HCT116 (cell line): ENCODE results near the gene ZSWIM4.

Source experiments
- ELF1 ChIP-seq: IDR thresholded peaks from 2 replicates; pipeline ENCODE4 v1.6.1; 2012; ENCODE audit warnings: low read depth, borderline replicate concordance
- EZH2 ChIP-seq: fragments of 200-600 bp; sonication (generic); IDR thresholded peaks from 2 replicates; pipeline ENCODE4 v1.6.1; 2017; ENCODE audit warnings: antibody characterized with exemption, mixed run types
- POLR2A ChIP-seq: IDR thresholded peaks from 2 replicates; pipeline ENCODE4 v1.7.0; 2011; ENCODE audit warnings: borderline replicate concordance; ENCODE audit not compliant: insufficient read depth, insufficient read length; ENCODE audit errors: extremely low read depth
- POLR2AphosphoS5 ChIP-seq: IDR thresholded peaks from 2 replicates; pipeline ENCODE4 v1.6.1; 2011; ENCODE audit warnings: mild to moderate bottlenecking, low read depth, low read length, moderate library complexity
- SIN3A ChIP-seq: IDR thresholded peaks from 2 replicates; pipeline ENCODE4 v1.6.1; 2012; ENCODE audit warnings: low read depth
- YY1 ChIP-seq: IDR thresholded peaks from 2 replicates; pipeline ENCODE4 v1.6.1; 2011; ENCODE audit warnings: low read length, low read depth, moderate library complexity, mild to moderate bottlenecking; ENCODE audit not compliant: insufficient replicate concordance; ENCODE audit errors: extremely low read depth
- ZFX ChIP-seq: fragments of 450-650 bp; IDR thresholded peaks from 2 replicates; pipeline ENCODE4 v1.6.1; 2017
- ZNF274 ChIP-seq: fragments of 200-500 bp; sonication (Bioruptor generic); IDR thresholded peaks from 2 replicates; pipeline ENCODE4 v1.6.1; 2014; ENCODE audit warnings: mild to moderate bottlenecking, low read depth, low read length, inconsistent platforms
- TF ChIP-seq, protein P1 (sequence below), 3 experiments: fragments of 200-600 bp in 1 of 3; sonication (generic) in 1 of 3; IDR thresholded peaks in 2 of 3; conservative IDR thresholded peaks in 1 of 3; 2 replicates each; pipeline ENCODE4 v1.5.1; 2012 to 2017; ENCODE audit warnings: low read depth in 2 of 3, low read length in 2 of 3, antibody characterized with exemption in 1 of 3, borderline replicate concordance in 1 of 3, control low read depth in 1 of 3, mild to moderate bottlenecking in 1 of 3, mixed read lengths in 1 of 3, mixed run types in 1 of 3, moderate library complexity in 1 of 3; ENCODE audit not compliant: insufficient read depth in 1 of 3
- TF ChIP-seq, protein P2 (sequence below): IDR thresholded peaks from 2 replicates; pipeline ENCODE4 v1.6.1; 2012
- TF ChIP-seq, protein P3 (sequence below): IDR thresholded peaks from 2 replicates; pipeline ENCODE4 v1.6.1; 2011; ENCODE audit warnings: mild to moderate bottlenecking, low read length, moderate library complexity; ENCODE audit not compliant: insufficient replicate concordance; ENCODE audit errors: extremely low read depth
- TF ChIP-seq, protein P4 (sequence below): IDR thresholded peaks from 2 replicates; pipeline ENCODE4 v1.6.1; 2012; ENCODE audit warnings: low read depth

DNA sequence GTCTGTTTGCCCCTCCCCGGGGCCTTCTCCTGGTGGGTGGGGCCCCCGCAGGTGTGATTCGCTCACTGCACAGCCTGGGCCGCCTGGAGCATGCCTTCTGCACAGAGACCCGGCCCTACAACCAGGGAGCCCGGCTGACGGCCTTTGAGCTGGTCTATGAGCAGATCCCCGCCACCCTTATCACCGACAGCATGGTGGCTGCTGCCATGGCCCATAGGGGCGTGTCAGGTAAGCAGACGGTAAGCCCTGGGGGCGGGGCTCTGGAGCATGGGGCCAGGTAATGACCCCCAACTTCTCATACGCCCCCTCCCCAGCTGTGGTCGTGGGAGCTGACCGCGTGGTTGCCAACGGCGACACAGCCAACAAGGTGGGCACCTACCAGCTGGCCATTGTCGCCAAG is 26.7 kb upstream of the ZSWIM4 start:
- no peak for TF ChIP-seq SIN3A
- TF ChIP-seq POLR2AphosphoS5, result no peak
- TF ChIP-seq, protein P1, sequence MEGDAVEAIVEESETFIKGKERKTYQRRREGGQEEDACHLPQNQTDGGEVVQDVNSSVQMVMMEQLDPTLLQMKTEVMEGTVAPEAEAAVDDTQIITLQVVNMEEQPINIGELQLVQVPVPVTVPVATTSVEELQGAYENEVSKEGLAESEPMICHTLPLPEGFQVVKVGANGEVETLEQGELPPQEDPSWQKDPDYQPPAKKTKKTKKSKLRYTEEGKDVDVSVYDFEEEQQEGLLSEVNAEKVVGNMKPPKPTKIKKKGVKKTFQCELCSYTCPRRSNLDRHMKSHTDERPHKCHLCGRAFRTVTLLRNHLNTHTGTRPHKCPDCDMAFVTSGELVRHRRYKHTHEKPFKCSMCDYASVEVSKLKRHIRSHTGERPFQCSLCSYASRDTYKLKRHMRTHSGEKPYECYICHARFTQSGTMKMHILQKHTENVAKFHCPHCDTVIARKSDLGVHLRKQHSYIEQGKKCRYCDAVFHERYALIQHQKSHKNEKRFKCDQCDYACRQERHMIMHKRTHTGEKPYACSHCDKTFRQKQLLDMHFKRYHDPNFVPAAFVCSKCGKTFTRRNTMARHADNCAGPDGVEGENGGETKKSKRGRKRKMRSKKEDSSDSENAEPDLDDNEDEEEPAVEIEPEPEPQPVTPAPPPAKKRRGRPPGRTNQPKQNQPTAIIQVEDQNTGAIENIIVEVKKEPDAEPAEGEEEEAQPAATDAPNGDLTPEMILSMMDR (IDR thresholded peaks at IDR 0.05 in 2 of 3, conservative IDR thresholded peaks at IDR 0.05 in 1 of 3; ENCODE audit: borderline replicate concordance in 1 of 3, insufficient read depth in 1 of 3, low read depth in 2 of 3, low read length in 2 of 3), result no peak
- TF ChIP-seq ELF1, result no peak
- TF ChIP-seq ZFX, result no peak
- TF ChIP-seq YY1, result no peak
- TF ChIP-seq EZH2, result no peak
- no peak for TF ChIP-seq POLR2A
- no peak for TF ChIP-seq ZNF274
- TF ChIP-seq, protein P2, sequence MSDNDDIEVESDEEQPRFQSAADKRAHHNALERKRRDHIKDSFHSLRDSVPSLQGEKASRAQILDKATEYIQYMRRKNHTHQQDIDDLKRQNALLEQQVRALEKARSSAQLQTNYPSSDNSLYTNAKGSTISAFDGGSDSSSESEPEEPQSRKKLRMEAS, result no peak
- TF ChIP-seq, protein P3, sequence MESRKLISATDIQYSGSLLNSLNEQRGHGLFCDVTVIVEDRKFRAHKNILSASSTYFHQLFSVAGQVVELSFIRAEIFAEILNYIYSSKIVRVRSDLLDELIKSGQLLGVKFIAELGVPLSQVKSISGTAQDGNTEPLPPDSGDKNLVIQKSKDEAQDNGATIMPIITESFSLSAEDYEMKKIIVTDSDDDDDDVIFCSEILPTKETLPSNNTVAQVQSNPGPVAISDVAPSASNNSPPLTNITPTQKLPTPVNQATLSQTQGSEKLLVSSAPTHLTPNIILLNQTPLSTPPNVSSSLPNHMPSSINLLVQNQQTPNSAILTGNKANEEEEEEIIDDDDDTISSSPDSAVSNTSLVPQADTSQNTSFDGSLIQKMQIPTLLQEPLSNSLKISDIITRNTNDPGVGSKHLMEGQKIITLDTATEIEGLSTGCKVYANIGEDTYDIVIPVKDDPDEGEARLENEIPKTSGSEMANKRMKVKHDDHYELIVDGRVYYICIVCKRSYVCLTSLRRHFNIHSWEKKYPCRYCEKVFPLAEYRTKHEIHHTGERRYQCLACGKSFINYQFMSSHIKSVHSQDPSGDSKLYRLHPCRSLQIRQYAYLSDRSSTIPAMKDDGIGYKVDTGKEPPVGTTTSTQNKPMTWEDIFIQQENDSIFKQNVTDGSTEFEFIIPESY, result no peak
- TF ChIP-seq, protein P4, sequence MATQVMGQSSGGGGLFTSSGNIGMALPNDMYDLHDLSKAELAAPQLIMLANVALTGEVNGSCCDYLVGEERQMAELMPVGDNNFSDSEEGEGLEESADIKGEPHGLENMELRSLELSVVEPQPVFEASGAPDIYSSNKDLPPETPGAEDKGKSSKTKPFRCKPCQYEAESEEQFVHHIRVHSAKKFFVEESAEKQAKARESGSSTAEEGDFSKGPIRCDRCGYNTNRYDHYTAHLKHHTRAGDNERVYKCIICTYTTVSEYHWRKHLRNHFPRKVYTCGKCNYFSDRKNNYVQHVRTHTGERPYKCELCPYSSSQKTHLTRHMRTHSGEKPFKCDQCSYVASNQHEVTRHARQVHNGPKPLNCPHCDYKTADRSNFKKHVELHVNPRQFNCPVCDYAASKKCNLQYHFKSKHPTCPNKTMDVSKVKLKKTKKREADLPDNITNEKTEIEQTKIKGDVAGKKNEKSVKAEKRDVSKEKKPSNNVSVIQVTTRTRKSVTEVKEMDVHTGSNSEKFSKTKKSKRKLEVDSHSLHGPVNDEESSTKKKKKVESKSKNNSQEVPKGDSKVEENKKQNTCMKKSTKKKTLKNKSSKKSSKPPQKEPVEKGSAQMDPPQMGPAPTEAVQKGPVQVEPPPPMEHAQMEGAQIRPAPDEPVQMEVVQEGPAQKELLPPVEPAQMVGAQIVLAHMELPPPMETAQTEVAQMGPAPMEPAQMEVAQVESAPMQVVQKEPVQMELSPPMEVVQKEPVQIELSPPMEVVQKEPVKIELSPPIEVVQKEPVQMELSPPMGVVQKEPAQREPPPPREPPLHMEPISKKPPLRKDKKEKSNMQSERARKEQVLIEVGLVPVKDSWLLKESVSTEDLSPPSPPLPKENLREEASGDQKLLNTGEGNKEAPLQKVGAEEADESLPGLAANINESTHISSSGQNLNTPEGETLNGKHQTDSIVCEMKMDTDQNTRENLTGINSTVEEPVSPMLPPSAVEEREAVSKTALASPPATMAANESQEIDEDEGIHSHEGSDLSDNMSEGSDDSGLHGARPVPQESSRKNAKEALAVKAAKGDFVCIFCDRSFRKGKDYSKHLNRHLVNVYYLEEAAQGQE, result no peak
